ENCODE data around the gene MPP2.

DNA sequence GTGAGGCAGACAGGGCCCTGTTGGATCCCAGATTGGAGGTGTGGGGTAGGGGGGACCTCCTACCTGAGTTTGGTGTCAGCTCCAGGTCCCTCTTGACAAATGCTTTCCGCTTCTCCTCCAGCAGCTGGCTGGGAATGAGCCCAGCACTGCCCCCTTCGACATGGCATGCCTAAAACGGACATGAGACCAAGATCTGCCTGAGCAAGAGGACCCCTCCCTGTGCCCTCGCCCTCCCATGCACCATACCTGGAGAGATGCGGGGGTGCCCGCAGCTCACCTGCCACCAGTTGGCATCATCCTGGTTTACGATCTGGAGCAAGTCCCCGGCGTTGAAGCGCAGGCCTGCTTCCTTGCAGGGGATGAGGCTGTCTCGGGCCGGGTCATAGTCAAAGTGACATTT, 26.2 kb downstream of the MPP2 start:
- TF ChIP-seq, protein P1, sequence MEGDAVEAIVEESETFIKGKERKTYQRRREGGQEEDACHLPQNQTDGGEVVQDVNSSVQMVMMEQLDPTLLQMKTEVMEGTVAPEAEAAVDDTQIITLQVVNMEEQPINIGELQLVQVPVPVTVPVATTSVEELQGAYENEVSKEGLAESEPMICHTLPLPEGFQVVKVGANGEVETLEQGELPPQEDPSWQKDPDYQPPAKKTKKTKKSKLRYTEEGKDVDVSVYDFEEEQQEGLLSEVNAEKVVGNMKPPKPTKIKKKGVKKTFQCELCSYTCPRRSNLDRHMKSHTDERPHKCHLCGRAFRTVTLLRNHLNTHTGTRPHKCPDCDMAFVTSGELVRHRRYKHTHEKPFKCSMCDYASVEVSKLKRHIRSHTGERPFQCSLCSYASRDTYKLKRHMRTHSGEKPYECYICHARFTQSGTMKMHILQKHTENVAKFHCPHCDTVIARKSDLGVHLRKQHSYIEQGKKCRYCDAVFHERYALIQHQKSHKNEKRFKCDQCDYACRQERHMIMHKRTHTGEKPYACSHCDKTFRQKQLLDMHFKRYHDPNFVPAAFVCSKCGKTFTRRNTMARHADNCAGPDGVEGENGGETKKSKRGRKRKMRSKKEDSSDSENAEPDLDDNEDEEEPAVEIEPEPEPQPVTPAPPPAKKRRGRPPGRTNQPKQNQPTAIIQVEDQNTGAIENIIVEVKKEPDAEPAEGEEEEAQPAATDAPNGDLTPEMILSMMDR (IDR thresholded peaks at IDR 0.05): no peak
- TF ChIP-seq POLR2A (IDR thresholded peaks at IDR 0.05): no peak
